GM18870 (cell line): ENCODE measurements around the gene MORC1.
"Not testable (repeated sequence)": the region's sequence is repeated elsewhere in the genome, so short reads cannot be mapped to it uniquely, and the experiment has no call there.

Source experiments
- ATAC-seq: cut with Tn5 transposase; IDR thresholded peaks from one replicate; pipeline ENCODE4 v1.9.1; 2021; ENCODE audit warnings: moderate library complexity; ENCODE audit not compliant: unreplicated experiment

The MORC1 gene

DNA sequence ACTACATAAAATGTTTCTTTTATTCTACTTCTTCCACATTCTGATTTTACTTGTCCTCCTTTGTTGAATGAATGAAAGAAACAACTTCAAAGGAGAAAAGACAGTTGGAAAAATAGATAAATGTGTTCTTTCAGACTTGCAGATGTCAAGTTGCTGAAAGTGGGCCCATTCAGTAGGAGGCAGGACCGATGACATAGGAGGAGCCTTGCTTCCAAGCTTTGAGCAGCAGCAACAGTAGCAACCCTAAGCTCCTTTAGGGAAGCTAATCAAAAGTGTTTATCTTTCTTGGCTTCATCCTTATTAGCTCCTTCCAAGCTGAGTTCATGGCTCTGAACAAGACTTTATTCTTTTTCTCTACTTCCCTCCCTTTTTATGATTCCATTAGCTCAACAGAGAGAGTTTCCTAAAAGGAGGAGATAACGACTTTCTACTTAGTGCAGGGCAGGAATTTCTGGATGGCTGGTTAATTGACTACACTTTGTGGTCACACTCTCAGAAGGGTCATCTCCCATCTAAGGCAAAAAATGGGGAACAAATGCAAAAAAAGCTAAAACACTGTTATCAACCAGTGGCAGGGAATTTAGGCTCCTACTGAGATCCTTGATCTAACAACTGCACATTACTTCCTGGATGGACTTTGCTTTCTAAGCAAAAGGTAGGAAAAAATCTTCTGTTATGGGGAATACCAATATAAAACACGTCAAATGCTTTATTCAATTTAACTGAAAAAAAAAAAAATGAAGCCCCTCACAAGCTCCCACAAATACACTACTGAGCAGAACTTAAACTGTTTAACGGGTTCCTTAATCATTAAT lies 4.8 kb downstream of the MORC1 start:
- no peak for ATAC-seq

DNA sequence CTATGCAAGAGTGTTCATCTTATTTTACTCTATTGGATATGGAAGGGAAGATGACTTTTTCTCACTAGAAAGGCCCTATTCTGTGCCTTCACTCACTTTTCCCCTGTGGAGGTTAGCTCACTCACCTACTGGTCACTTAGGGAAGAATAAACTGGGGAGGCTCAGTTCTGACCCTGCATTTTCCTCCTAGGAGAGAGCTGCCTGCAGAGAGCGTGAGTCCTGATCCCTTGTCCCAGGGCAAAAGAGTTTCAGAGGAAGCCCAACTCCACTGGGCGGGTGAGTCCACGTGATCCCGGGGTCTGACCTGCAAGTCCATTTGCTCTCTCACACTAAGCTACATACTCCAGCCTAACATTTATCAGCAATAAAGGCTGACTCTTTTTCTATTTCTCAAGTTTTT lies 8.4 kb downstream of the MORC1 start:
- ATAC-seq = no peak

DNA sequence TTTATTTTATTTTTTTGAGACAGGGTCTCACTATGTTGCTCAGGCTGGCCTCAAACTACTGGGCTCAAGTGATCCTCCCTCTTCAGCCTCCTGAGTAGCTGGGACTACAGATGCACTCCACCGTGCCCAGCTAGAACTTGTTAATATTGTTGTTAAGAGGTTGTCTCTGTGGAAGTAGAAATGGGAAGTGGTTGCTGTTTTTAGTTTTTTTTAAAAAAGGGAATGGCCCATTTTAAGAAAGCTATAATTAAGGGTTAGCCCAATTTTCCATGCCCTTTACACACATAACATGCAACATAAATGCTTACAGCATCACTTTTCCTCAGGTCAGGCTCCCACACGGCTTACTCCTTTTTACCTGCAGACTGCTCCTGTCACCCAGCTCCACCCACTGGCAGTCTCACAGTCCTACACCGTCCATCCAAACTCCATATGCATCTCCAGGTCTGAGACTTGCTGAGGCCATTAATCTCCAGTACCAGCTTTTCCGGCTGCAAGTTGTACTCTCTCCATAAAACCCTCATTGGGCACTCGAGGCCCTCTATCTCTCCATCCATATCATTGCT lies 19.8 kb downstream of the MORC1 start:
- ATAC-seq = no peak

DNA sequence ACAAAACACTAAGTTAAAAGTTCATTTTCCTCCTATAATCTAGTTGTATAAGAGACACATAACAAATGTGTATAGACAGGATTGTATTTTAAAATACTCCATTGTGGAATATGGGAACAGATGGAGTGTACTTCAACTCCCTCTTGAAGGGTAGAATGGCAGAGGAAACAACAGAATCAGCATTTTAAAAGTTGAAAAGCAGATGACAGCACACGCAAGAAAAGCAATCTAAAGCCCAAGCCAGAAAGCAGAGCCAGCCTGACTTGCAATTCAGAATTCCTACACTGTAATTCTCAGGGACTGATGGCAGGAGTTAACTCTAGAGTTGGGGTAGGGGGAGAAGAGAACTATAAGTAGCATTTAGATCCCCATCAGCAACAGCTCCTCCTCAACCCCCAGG lies 22.8 kb downstream of the MORC1 start:
- no peak for ATAC-seq

DNA sequence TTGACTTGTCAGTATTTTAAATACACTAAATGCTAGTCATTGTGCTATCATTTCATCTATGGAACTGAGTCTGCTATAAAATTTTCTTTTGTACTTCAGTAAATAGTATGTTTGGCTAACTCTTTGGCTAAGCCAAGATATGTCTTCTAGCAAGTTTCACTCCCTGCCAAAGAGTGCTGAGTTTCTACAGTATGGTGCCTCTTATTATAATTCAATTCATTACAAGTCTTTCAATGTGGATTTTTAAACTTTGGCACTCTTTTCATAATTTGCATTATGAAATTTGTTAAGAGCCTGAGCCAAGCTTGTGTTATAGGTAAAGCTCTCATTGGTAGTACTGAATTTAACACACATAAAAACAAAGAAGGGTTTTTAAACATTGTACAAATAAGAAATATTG lies 24.4 kb downstream of the MORC1 start:
- ATAC-seq = no peak

DNA sequence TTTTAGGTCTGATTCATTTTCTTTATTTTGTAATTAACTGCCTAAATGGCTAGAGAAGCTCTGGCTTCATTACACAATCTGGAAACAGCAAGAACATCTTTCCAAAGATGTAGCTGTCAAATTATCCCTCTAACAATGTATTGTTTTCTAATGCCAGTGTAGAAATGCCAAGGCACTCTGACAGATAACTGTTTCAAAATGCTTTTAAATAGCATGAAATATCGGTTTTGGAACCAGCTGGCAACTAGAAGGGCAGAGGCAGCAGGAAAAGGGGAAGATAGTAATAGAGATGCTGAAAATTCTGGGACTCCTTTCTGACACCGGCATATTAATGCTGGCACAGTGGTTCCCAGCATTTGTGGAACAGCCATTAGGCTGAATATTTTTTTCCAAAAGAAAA lies 26.1 kb downstream of the MORC1 start:
- ATAC-seq = no peak

DNA sequence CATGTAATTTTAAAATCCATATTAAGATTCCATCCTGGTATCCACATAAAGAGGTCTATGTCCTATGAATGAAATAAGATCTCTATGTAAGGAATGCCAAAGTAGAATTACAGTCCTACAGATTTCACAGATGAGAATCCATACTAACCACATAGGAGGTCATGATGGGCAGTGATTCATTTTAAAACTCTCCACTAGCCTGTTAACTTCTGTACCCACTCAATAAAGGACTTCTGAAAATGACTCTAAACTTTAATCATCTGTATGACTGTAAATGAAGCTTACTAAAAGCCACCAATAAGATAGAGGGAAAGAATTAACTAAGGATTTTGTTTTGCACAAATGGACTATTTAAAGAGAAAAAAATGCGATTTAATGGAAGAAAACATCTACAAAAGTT lies 28.7 kb downstream of the MORC1 start:
- ATAC-seq = peak; percentile 74

DNA sequence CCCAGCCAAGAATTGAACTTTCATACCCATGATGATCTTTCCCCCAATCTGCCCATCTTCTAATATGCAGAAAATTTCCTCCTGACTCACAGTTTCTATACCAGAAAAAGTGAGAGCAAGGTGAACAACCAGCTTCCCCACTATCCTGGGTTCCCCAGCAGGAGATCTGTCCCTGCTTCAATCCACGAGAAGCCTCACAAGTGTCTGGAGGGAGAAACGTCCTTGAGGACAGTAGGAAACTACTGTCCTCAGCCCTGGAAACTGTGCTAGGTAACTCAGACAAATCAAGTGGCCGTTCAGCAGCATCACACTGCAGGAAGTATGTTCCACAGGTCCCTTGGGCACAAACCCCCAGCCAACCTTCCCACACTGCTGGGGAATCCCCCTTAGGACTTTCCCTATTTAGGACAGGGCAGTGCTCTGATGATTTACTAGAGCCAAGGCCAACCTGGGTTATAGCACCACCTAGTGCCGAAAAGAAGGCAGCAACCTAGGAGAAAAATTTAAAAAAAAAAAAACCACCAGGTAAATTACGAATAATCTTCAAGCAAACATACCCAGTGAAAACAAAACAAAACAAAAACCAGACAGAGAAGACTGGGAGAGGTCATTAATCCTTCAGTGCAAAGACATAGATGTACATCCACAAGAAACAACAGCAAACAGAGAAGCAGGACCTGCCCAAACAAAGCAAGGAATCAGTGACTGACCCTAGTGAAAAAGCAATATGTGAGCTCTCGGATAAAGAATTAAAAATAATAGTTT lies 36.0 kb downstream of the MORC1 start:
- ATAC-seq = peak; percentile 99

DNA sequence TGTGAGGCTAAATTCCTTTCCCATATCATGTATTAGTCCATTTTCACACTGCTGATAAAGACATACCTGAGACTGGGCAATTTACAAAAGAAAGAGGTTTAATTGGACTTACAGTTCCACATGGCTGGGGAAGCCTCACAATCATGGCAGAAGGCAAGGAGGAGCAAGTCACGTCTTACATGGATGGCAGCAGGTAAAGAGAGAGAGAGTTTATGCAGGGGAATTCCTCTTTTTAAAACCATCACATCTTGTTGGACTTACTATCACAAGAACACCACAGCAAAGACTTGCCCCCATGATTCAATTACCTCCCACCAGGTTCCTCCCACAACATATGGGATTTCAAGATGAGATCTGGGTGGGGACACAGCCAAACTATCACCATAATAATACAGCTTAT lies 37.8 kb downstream of the MORC1 start:
- not testable (repeated sequence) for ATAC-seq

DNA sequence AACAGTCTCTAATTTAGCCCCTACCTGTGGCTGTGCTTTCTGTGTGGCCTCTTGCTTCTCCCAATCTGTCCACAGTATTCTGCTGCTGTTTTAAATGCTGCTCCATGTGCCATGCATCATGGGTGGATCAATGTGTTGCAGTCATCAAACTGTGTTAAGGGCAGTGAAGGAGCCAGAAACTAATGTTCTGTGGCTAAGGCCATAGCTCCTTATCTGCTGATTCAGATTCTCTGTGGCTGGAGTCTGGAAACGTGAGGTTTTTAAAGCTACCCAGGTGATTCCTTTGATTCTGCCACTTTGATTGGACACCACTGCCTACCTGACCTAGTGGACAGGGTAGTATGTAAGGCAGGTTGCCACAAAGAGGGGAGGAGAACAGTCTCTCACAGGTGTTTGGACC lies 44.8 kb downstream of the MORC1 start:
- no peak for ATAC-seq

DNA sequence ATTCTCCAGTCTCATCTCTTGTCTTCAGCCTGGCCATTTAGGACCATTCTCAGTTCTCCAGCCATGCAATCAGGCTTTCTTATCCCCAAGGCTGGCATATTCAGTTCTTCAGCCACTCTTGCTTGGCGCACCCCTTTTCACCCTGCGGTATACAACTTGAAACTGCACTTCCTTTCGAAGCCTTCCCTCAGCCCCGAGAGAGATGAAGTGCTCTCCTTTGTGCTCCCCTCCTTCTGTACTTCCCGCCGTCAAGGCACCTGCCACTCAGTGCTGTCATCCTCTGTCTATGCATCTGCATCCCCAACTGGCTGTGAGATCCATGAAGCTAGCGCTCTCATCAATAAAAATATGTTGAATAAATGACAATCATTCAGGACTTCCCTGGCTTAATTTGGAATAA lies 45.7 kb downstream of the MORC1 start:
- peak; percentile 82 for ATAC-seq

DNA sequence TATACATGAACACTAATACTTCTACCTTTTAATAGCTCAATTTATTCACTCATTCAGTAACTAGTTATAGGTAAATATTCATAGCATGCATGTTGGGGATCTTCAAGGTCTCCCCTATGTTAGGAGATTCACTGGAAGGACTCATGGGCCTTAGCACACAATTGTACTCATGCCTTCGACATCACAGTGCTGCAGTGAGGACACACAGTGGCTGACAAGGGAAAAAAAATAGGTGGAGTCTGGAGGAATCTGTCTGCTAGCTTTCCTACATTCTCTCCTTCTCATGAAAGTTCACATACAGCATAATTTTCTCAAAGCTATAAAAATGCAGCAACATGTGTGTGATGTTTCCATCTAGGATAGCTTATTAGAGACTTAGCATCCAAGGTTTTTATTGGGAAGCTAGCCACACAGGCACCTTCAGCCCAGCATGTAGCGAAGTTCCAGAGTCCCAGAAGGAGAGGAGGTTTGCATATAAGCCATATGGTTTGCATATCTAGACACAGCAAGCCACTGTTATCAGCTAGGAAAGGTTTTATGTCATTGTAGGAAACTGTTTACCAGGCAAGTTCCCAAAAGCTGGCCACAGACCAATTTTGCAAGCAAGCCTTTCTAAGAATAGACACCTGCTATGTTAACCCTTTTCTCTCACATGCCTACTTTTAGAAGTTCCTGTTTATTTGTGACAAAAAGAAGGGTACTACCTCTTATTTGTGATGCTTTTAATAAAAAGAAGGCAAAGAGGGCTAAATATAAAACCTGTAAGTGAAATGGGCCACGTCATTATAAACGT lies 46.4 kb downstream of the MORC1 start:
- peak; percentile 29 for ATAC-seq

DNA sequence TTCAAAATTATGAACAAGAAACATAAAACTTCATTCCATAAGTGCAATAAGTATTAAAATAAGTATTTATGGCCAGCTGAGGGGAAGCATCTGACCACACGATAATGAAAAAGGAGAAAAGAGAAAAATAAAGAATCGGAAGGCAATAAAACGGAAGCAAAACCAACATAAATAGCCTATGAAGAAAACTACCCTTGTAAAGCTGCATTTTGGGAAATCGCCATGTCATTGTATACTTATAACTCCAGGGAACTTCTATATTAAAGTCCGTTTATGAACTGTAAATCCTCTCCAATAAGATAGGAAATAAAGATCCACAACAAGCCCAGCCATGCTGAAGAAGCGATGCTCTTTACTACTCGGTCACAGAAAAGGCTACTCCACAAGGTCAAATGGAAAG lies 47.7 kb downstream of the MORC1 start:
- no peak for ATAC-seq

DNA sequence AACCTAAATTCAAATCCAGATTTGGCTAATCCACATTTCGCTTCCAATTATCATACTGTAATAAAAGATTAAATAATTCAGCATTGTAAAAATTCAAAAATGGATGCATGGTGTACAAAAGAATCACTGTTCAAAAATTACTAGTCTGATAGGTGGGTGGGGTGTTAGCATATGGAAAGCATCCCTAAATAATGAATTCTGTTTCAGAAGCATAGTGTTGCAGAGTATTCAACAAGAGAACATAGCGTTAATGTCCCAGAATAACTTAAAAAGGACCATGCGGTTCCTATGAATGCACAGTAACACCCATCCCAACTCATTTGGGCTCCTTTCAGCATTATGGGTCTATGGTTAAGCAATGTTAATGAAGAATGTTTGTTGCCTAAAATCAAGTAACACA lies 51.1 kb downstream of the MORC1 start:
- no peak for ATAC-seq

DNA sequence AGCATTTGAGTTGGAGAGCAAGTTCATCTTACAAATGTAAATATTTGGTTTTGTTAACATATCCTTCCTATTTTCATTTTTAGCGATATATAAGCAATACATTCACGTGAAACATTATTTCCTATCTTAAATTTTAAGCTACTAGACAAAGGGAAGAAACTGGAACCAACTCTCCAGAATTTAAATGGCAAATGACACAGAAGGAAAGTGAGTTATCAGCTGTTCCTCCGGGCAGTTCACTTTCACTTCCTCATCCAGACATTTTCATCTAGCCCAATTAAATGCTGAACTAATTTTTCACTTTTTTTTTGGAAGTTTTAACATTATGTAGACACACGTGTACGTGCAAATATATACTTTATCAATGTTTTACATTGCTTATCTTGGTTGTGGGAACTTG lies 58.7 kb downstream of the MORC1 start:
- ATAC-seq = peak; percentile 88

DNA sequence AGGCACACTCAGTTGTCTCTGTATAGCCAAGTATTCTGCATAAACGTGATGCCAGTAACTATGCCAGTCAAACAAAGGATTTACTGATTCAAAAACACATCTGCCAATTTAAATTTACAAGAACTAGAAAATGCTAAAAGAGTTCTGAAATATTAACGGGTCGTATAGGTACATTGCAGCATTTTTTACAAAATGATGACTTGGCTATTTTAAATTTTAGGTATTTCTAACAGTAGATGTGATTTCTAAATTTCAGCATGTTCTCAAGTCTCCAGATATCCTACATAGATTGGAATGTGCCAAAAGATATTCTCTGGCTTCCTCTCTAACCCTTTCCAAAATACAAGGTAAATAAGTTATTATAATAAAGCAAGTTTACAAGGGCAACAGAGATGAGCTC lies 60.3 kb downstream of the MORC1 start:
- ATAC-seq = no peak

DNA sequence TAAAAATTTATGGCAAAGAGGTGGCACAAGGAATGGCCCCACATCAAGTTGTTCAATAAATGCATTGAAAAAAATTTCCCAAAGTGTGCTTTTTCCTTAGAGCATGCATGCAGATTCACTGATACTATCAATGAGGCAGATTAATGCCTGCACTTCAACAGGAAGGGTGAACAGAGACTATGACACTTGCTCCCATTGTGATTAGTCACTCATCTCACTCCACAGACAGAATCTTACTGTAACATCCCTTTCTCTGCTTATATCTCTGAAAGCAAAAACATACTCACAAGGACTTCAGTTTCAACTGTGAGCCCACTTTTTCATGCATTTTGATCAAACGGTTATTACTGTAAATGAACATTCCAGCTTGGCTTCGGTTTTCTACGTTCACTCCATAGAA lies 60.9 kb downstream of the MORC1 start:
- no peak for ATAC-seq

DNA sequence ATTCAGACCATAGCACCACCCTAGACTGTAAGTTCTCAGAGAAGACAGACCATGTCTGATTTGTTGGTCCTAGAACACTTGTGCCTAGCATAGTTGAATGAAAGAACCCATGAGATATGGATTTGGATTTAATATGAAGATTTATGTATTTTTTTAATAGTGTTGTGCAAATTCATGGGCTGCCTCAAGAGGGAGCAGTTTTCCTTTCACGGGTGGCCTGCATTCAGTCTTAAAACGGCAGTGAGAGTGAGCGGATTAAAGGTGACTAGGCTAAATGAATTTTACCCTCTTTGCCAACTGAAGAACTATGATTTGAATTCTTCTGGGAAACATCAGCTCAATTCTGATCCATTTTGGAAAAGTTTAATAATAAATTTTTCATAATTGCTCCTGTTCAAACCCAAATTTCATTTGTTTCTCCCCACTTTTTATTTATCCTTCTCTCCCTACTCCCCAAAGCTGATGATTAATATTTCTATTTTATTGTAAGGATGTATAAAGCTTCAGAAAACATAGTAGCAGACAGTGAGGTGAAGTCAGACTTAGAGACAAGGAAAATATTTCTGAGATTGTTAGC lies 67.3 kb downstream of the MORC1 start:
- no peak for ATAC-seq

DNA sequence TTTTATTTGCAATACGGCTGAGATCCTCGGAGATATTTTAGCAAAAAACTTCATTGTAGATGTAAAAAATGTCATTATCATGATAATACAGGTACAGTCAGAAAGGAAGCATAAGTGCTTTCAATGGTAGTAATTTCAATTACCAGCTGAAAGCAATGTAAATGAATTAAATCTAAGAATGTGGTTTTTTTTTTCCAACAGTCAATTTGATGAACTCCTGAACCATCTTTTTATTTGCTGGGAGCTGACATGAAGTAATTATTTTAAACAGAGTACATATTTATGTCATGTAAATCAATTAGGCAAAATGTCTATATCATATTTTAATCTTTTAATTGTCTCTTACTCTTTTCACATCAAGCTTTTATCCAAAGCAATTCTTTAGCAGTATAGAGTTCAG lies 70.6 kb downstream of the MORC1 start:
- no peak for ATAC-seq

DNA sequence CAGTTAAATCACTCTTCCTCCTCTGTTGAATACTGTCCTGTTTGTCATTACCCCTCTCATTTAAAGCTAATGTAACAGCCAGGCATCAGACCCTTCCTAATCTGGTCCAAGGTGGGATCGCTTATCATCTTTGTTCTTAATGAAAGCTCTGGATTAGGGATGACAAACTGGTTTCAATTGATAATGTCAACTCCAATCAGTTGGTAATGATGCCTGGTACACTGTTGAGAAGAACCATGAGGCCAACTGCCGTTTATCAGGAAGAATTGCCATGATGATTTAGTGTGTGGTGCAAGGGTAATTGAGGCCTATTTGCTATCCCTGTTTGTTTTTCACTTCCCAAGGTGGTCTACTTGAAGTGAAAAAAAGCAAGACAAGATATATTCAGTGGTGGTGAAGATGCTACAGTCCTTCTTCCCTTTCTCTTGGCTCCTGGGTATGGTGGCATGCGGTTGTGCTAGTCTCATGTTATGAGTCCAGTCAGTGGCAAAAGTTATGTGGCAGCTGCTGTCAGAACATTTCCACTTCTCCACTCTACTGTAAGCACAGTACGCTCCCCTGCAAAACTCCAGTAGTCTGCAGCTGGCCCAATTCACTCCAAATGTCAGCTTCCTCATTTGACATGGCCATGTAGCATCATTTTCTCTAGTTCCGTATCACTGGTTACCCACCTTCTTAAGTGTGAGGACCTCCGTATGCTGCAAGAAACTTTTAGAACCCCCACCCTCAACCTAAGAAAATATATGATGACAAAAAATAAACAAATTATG lies 72.5 kb downstream of the MORC1 start:
- no peak for ATAC-seq
